ENCODE data around the gene ITM2B. TPM values are rescaled to one million over a fixed set of nuclear protein-coding genes. Genes with fewer than 3 reads are reported as not detected.
A peak's percentile ranks its signal among the peaks of the same experiment; 100 is the strongest.

The ITM2B gene
- total and polyA plus RNA-seq, 5 donors from 2014 or later, result 324 to 1,148 (median 1,042) TPM

- Mint-ChIP-seq H3K36me3 (peaks cover 29% of the 10 kb centered on the region), H3K4me3 (peak overlapping the region in 1 of 4 donors; percentile 46), H3K27ac (no peak overlapping the region), H3K27me3 (peaks cover 7% of the 10 kb centered on the region), H3K4me1 (peaks cover 22 to 52% (median 38%) of the 10 kb centered on the region in 4 donors), H3K9me3 (peaks cover 0 to 5% (median 0%) of the 10 kb centered on the region in 7 donors)
- Histone ChIP-seq H3K27me3 (ENCODE audit: control insufficient read depth, insufficient read depth, low read length) (no peaks in the 10 kb centered on the region), H3K4me3 (ENCODE audit: low read depth, low read length) (no peak overlapping the region), H3K4me1 (ENCODE audit: control insufficient read depth, insufficient read depth, low read length, poor library complexity, severe bottlenecking) (peaks cover 6% of the 10 kb centered on the region), H3K27ac (ENCODE audit: insufficient read depth, low read length, poor library complexity, severe bottlenecking) (no peak overlapping the region), H3K9me3 (ENCODE audit: control insufficient read depth in 2 of 2, low read length in 2 of 2) (peaks cover 0 to 3% of the 10 kb centered on the region in 2 experiments), H3K36me3 (ENCODE audit: control insufficient read depth, insufficient read depth, low read length) (peaks cover 5% of the 10 kb centered on the region)
- no peak for ATAC-seq (ENCODE audit: low read depth in 2 of 2)
- DNase-seq, result no peak
Observed at GRCh38 chr13:48316826-48317510, 84.0 kb downstream of the ITM2B start.

DNA sequence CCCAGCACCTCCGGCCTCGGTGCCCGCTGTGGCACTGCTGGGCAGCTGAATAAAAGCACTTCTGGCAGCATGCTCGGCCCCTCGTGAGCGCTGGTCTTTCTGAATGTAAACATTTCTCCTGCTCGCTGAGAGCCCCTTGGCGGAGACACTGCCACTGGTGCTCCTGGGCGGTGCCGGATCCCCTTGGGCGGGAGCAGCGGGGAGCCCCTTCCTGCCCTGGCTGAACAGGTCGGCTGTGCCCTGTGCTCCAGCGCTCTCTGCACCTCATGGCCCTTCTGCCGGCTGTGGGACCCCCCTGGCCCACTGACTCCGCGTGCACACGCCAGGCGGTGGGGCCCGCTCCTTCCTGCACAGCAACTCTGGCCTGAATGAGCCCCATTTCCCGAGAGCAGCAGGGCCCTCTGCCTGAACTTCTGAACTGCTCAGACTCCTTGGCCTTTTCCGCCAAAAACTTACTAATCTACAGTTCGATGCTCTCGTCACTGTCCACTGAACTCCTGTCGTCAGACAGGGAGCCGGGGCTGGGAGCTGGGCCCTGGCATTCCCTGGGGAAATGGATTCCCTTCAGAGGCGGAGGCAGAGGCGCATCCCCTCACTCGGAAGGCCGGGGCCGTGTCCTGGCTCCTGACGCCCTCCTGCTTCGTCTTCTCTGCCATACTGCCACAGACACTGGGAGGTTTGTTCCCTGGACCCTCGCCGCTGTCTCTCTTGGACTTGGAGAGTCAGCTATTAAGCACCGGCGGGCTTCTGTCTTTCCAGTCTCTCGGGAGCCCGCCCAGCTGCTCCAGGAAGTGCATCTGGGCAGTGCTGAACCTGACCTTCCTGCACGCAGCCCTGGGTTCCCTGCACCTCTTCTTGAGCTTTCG is 84.7 kb downstream of the ITM2B start:
- peak overlapping the region in 2 of 4 donors; percentile 19 to 21 for H3K4me3 Mint-ChIP-seq
- peaks cover 6% of the 10 kb centered on the region for H3K4me1 ChIP-seq (ENCODE audit: control insufficient read depth, insufficient read depth, low read length, poor library complexity, severe bottlenecking)
- no peaks in the 10 kb centered on the region for H3K27me3 ChIP-seq (ENCODE audit: control insufficient read depth, insufficient read depth, low read length)
- H3K4me3 ChIP-seq (ENCODE audit: low read depth, low read length), result no peak overlapping the region
- peaks cover 7% of the 10 kb centered on the region for H3K27me3 Mint-ChIP-seq
- peaks cover 0 to 12% (median 0%) of the 10 kb centered on the region in 7 donors for H3K9me3 Mint-ChIP-seq
- H3K36me3 Mint-ChIP-seq, result peaks cover 28% of the 10 kb centered on the region
- peaks cover 16 to 51% (median 32%) of the 10 kb centered on the region in 4 donors for H3K4me1 Mint-ChIP-seq
- H3K27ac Mint-ChIP-seq, result peak overlapping the region in 1 of 3 donors; percentile 77
- H3K9me3 ChIP-seq (ENCODE audit: control insufficient read depth in 2 of 2, low read length in 2 of 2), result peaks cover 0 to 9% of the 10 kb centered on the region in 2 experiments
- H3K27ac ChIP-seq (ENCODE audit: insufficient read depth, low read length, poor library complexity, severe bottlenecking), result no peak overlapping the region
- no peak for ATAC-seq (ENCODE audit: low read depth in 2 of 2)
- DNase-seq, result no peak
- H3K36me3 ChIP-seq (ENCODE audit: control insufficient read depth, insufficient read depth, low read length), result peaks cover 2% of the 10 kb centered on the region

DNA sequence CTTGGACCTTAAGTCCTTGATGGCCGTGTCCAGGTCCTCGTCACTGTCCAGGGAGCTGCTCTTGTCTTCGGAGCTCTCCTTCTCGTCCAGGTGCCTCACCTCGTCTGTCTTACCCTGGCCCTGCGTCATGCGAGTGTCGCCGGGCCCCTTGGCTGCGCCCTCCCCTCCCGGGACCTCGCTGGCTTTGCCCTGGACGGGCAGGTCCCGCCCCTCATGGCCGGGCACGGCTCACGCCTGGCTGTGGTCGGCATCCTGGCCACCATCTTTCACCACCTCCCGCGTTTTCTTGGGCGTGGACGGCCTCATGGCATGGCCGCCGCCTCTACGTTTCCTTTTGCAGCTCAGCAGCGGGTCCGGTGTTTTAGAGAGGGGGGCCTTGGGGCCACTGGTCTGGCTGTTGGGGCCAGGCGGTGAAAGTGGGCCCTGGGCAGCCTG is 85.4 kb downstream of the ITM2B start:
- peaks cover 0 to 12% (median 0%) of the 10 kb centered on the region in 7 donors for H3K9me3 Mint-ChIP-seq
- DNase-seq (no peak), ATAC-seq (ENCODE audit: low read depth in 2 of 2) (no peak)
- no peak overlapping the region for H3K27ac Mint-ChIP-seq
- H3K4me3 Mint-ChIP-seq, result peak overlapping the region; percentile 19 to 88 (median 82)
- peaks cover 0 to 9% of the 10 kb centered on the region in 2 experiments for H3K9me3 ChIP-seq (ENCODE audit: control insufficient read depth in 2 of 2, low read length in 2 of 2)
- H3K27me3 ChIP-seq (ENCODE audit: control insufficient read depth, insufficient read depth, low read length), result no peaks in the 10 kb centered on the region
- no peak overlapping the region for H3K27ac ChIP-seq (ENCODE audit: insufficient read depth, low read length, poor library complexity, severe bottlenecking)
- H3K27me3 Mint-ChIP-seq, result peaks cover 7% of the 10 kb centered on the region
- H3K36me3 ChIP-seq (ENCODE audit: control insufficient read depth, insufficient read depth, low read length), result peaks cover 2% of the 10 kb centered on the region
- H3K36me3 Mint-ChIP-seq, result peaks cover 23% of the 10 kb centered on the region
- H3K4me3 ChIP-seq (ENCODE audit: low read depth, low read length), result no peak overlapping the region
- H3K4me1 ChIP-seq (ENCODE audit: control insufficient read depth, insufficient read depth, low read length, poor library complexity, severe bottlenecking), result peaks cover 6% of the 10 kb centered on the region
- H3K4me1 Mint-ChIP-seq, result peaks cover 13 to 44% (median 29%) of the 10 kb centered on the region in 4 donors

DNA sequence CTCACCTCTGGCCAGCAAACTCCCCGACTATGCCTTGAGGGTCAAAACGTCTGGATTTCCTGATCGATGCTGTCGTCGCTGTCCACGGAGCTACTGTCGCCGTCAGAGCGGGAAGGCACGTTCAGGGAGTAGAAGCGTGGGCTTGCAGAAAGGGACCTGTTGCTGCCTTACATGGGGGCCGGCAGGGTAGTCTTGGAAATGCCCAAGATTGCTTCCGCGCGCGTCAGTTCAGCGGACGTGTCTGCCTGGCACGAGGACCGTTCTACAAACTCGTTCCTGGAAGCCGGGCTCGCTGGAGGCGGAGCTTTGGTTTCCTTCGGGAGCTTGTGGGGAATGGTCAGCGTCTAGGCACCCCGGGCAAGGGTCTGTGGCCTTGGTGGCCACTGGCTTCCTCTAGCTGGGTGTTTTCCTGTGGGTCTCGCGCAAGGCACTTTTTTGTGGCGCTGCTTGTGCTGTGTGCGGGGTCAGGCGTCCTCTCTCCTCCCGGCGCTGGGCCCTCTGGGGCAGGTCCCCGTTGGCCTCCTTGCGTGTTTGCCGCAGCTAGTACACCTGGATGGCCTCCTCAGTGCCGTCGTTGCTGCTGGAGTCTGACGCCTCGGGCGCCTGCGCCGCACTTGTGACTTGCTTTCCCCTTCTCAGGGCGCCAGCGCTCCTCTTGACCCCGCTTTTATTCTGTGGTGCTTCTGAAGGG is 86.0 kb downstream of the ITM2B start:
- Mint-ChIP-seq H3K27me3 (peaks cover 7% of the 10 kb centered on the region), H3K9me3 (peaks cover 0 to 12% (median 0%) of the 10 kb centered on the region in 7 donors), H3K4me1 (peaks cover 15 to 43% (median 29%) of the 10 kb centered on the region in 4 donors), H3K36me3 (peaks cover 22% of the 10 kb centered on the region), H3K4me3 (peak overlapping the region; percentile 84 to 92 (median 88)), H3K27ac (peak overlapping the region in 2 of 3 donors; percentile 59 to 76)
- H3K9me3 ChIP-seq (ENCODE audit: control insufficient read depth in 2 of 2, low read length in 2 of 2), result peaks cover 0 to 9% of the 10 kb centered on the region in 2 experiments
- peak in 1 of 3 donors; percentile 26 for DNase-seq
- H3K27ac ChIP-seq (ENCODE audit: insufficient read depth, low read length, poor library complexity, severe bottlenecking), result no peak overlapping the region
- peaks cover 6% of the 10 kb centered on the region for H3K4me1 ChIP-seq (ENCODE audit: control insufficient read depth, insufficient read depth, low read length, poor library complexity, severe bottlenecking)
- no peaks in the 10 kb centered on the region for H3K27me3 ChIP-seq (ENCODE audit: control insufficient read depth, insufficient read depth, low read length)
- peak overlapping the region; percentile 64 for H3K4me3 ChIP-seq (ENCODE audit: low read depth, low read length)
- H3K36me3 ChIP-seq (ENCODE audit: control insufficient read depth, insufficient read depth, low read length), result peaks cover 2% of the 10 kb centered on the region
- ATAC-seq (ENCODE audit: low read depth in 2 of 2), result peak in 1 of 2 donors; percentile 22

Other genes with a start within 250 kb of the ITM2B start
- gene SUCLA2, start 231.9 kb upstream of the ITM2B start, total RNA-seq, result 25.8 TPM
- gene SUCLA2, start 231.9 kb upstream of the ITM2B start, polyA plus RNA-seq, result 10 to 100 TPM; 14.0 to 24.0 (median 17.1) TPM
- 12.2 TPM for gene NUDT15, start 195.5 kb upstream of the ITM2B start, total RNA-seq
- gene NUDT15, start 195.5 kb upstream of the ITM2B start, polyA plus RNA-seq, result 10 to 100 TPM in 1 of 4 donors, 1 to 10 TPM in 3; 7.7 to 10.4 (median 8.5) TPM
- gene MED4, start 138.1 kb upstream of the ITM2B start, total RNA-seq, result 69.1 TPM
- 100 to 1,000 TPM in 1 of 4 donors, 10 to 100 TPM in 3; 83.6 to 129 (median 97.8) TPM for gene MED4, start 138.1 kb upstream of the ITM2B start, polyA plus RNA-seq
- gene RB1, start 70.5 kb downstream of the ITM2B start, total RNA-seq, result 23.1 TPM
- gene RB1, start 70.5 kb downstream of the ITM2B start, polyA plus RNA-seq, result 10 to 100 TPM; 18.8 to 24.6 (median 22.9) TPM
- gene LPAR6, start 179.9 kb downstream of the ITM2B start, total RNA-seq, result 85.4 TPM
- 100 to 1,000 TPM in 2 of 4 donors, 10 to 100 TPM in 2; 85.6 to 150 (median 95.7) TPM for gene LPAR6, start 179.9 kb downstream of the ITM2B start, polyA plus RNA-seq